ENCODE data around the gene WDR35.

Gene WDR35

GRCh38 chr2:19864381-19864780, 125.5 kb downstream of the WDR35 start:
- CTCF ChIA-PET = interaction anchor here (0.9 to 3.9 kb wide), 6 partner anchors 9 to 1345 kb away, joined by 3 to 24 read pairs (median 8); no protein-coding TSS in a partner anchor
- POLR2A ChIA-PET = no interaction called here
- Histone ChIP-seq H3K9me3 (ENCODE audit: control extremely low read depth in 1 of 5, control insufficient read depth in 4 of 5, insufficient read depth in 2 of 5, low read depth in 1 of 5, low read length in 4 of 5) (no peaks in the 10 kb centered on the region), H3K27ac (ENCODE audit: insufficient read depth in 1 of 2, low read depth in 1 of 2, low read length in 2 of 2, poor library complexity in 1 of 2, severe bottlenecking in 2 of 2) (no peak overlapping the region), H3K4me3 (ENCODE audit: control insufficient read depth in 1 of 7, extremely low read depth in 1 of 7, insufficient read depth in 4 of 7, low read depth in 2 of 7, low read length in 6 of 7) (no peak overlapping the region), H3K4me1 (ENCODE audit: control extremely low read depth in 1 of 4, control insufficient read depth in 4 of 4, insufficient read depth in 4 of 4, low read length in 3 of 4) (peaks cover 0 to 16% (median 13%) of the 10 kb centered on the region in 4 experiments), H3K36me3 (ENCODE audit: control insufficient read depth in 4 of 4, insufficient read depth in 4 of 4, low read length in 3 of 4) (no peaks in the 10 kb centered on the region), H3K27me3 (replicated peaks in 2 of 5; ENCODE audit: control insufficient read depth in 4 of 5, insufficient read depth in 5 of 5, low read length in 4 of 5) (peaks cover 0 to 11% (median 5%) of the 10 kb centered on the region in 5 experiments)
- 85% methylated on average over 11 of the region's 11 CpGs for WGBS (ENCODE audit: insufficient coverage)
- DNase-seq = no peak

- Histone ChIP-seq H3K4me3 (ENCODE audit: control insufficient read depth in 1 of 7, extremely low read depth in 1 of 7, insufficient read depth in 4 of 7, low read depth in 2 of 7, low read length in 6 of 7) (peak overlapping the region in 1 of 7 experiments; percentile 37), H3K27ac (ENCODE audit: insufficient read depth in 1 of 2, low read depth in 1 of 2, low read length in 2 of 2, poor library complexity in 1 of 2, severe bottlenecking in 2 of 2) (no peak overlapping the region), H3K36me3 (ENCODE audit: control insufficient read depth in 4 of 4, insufficient read depth in 4 of 4, low read length in 3 of 4) (no peaks in the 10 kb centered on the region), H3K27me3 (replicated peaks in 2 of 5; ENCODE audit: control insufficient read depth in 4 of 5, insufficient read depth in 5 of 5, low read length in 4 of 5) (peaks cover 0 to 11% (median 5%) of the 10 kb centered on the region in 5 experiments), H3K9me3 (ENCODE audit: control extremely low read depth in 1 of 5, control insufficient read depth in 4 of 5, insufficient read depth in 2 of 5, low read depth in 1 of 5, low read length in 4 of 5) (no peaks in the 10 kb centered on the region), H3K4me1 (ENCODE audit: control extremely low read depth in 1 of 4, control insufficient read depth in 4 of 4, insufficient read depth in 4 of 4, low read length in 3 of 4) (peaks cover 0 to 9% (median 6%) of the 10 kb centered on the region in 4 experiments)
- ChIA-PET CTCF (interaction anchor here (0.9 to 3.9 kb wide), 8 partner anchors 10 to 1477 kb away, joined by 3 to 24 read pairs (median 4); no protein-coding TSS in a partner anchor), POLR2A (no interaction called here)
- 25% methylated on average over 33 of the region's 33 CpGs for WGBS (ENCODE audit: insufficient coverage)
- DNase-seq = peak; percentile 30 to 58 (median 50)
Measured at GRCh38 chr2:19863303-19864041, 126.4 kb downstream of the WDR35 start.

- WGBS (ENCODE audit: insufficient coverage) = 86% methylated on average over 1 of the region's 1 CpG
- peaks cover 0 to 10% (median 3%) of the 10 kb centered on the region in 4 experiments for H3K4me1 ChIP-seq (ENCODE audit: control extremely low read depth in 1 of 4, control insufficient read depth in 4 of 4, insufficient read depth in 4 of 4, low read length in 3 of 4)
- no peaks in the 10 kb centered on the region for H3K36me3 ChIP-seq (ENCODE audit: control insufficient read depth in 4 of 4, insufficient read depth in 4 of 4, low read length in 3 of 4)
- POLR2A ChIA-PET = no interaction called here
- H3K27ac ChIP-seq (ENCODE audit: insufficient read depth in 1 of 2, low read depth in 1 of 2, low read length in 2 of 2, poor library complexity in 1 of 2, severe bottlenecking in 2 of 2) = no peak overlapping the region
- no peak for DNase-seq
- CTCF ChIA-PET = interaction anchor here (1.6 to 3.9 kb wide), 3 partner anchors 12 to 1342 kb away, joined by 3 to 24 read pairs (median 22); no protein-coding TSS in a partner anchor
- H3K27me3 ChIP-seq (replicated peaks in 2 of 5; ENCODE audit: control insufficient read depth in 4 of 5, insufficient read depth in 5 of 5, low read length in 4 of 5) = peaks cover 0 to 8% (median 5%) of the 10 kb centered on the region in 5 experiments
- no peak overlapping the region for H3K4me3 ChIP-seq (ENCODE audit: control insufficient read depth in 1 of 7, extremely low read depth in 1 of 7, insufficient read depth in 4 of 7, low read depth in 2 of 7, low read length in 6 of 7)
- H3K9me3 ChIP-seq (ENCODE audit: control extremely low read depth in 1 of 5, control insufficient read depth in 4 of 5, insufficient read depth in 2 of 5, low read depth in 1 of 5, low read length in 4 of 5) = no peaks in the 10 kb centered on the region
Measured at GRCh38 chr2:19861813-19862212, 128.1 kb downstream of the WDR35 start.

All from common myeloid progenitor, CD34-positive (primary cell).